Measurements from ENCODE around the gene PRKAG2.
"Not testable (repeated sequence)": the region's sequence is repeated elsewhere in the genome, so short reads cannot be mapped to it uniquely, and the experiment has no call there.

The PRKAG2 gene

DNA sequence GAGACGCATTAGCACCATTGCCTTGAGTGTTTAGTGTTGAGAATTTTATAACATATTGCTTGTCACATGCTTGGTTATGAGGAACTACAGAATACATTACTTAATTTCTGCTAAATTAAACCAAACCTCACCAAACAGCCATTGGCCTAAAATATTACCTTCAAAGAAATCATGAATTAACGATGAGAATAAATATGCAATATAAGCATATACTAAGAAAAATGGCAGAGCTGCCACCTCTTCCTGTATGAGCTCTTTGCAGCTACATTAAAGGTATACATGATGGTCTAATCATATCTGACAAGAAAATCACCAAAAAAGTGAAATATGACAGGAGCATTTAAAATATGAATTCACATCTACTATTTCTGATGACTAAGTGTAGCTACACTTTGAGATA is 352.1 kb downstream of the PRKAG2 start:
- no peak for DNase-seq

DNA sequence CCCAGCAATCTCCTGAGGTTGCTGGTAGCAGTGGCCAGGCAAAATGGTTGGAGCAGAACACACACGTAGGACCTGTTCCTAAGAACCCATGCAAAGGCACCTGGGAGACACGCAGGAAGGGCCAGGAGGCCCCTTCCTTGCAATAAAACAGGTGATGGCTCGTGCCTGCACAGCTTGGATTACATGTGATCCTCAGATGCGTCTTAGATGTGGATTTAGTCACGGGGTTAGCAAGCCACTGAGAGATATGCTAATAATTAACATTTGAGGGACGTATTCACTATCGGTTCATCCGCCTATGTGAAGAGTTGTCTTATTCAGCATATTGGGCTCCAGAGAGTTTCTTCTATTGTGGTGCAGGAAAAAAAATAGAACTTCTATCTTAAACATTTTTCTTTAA is 352.6 kb downstream of the PRKAG2 start:
- no peak for DNase-seq

DNA sequence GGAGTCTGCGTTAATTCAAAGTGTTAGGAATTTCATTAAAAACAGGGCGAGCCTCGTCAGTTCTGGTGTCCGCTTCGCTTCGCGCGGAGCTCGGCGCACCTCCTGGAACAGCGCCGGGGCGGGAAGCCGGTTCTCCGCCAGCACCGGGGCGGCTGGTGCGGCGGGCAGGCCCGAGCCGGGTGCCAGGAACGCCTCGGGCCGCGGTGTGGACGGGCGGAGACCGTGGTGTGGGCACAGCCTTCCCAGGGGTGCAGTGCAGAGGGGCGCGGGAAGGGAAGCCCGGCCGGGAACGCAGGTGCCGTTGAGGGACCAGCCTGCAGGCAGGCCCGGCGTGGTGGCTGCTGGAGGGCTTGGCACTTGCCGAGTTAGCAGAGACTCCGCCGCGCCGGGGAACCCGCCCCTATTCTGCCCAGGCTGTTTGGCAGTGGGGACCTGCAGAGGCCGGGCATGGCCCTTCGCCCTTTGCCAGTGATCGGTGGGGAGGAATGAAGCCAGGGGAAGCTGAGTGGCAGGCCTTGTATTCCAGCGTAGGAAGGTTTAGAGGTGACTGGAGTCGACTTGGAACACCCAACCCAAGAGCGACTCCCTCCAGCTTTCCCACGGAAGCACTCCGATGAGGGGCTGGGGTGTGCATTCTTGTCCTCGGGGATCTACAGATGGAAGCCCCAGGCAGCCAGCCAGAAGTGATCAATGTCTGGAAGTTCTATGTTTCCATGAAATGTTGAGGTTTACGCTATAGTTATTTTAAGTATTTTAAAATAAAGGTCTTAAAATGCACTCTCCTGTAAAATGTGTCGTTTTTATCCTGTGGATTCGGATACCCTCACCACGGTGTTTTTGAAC is 356.3 kb downstream of the PRKAG2 start:
- peak; percentile 40 for DNase-seq

DNA sequence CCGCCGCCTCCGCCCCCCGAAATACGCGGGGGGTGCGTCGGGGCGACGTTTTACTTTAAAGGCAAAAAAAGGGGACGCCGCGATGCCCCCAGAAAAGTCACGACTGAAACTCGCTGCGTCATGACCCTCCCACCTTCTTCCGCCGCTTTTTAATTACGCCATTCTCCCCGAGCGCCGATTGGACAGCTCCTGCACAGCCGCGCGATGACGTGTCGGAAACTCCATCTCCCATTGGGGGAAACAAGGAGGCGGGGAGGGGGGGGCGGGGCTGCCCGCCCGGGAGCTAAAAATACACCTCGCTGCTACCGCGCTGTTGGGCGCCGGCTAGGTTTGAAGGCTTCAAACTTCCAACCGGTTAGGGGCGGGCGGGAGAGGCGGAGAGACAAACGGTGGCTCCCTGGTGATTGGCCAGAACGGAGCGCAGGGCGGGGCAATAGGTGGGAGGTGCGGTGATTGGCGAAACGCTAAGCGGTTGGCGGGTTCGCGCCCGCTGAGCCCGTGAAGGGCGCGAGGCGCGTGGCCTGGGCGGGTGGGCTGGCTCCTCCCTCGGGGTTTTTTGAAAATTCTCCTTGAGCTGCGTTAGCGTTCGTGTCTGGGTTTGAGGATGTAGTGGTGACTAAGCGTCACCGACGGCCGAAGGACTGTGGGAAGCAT is 357.0 kb downstream of the PRKAG2 start, which contains the start of gene RHEB:
TSS of gene RHEB (minus strand) at position 131 of the 654 bp plus-strand sequence. CDS start 384 bp downstream, outside the sequence.
- DNase-seq = peak; percentile 72

DNA sequence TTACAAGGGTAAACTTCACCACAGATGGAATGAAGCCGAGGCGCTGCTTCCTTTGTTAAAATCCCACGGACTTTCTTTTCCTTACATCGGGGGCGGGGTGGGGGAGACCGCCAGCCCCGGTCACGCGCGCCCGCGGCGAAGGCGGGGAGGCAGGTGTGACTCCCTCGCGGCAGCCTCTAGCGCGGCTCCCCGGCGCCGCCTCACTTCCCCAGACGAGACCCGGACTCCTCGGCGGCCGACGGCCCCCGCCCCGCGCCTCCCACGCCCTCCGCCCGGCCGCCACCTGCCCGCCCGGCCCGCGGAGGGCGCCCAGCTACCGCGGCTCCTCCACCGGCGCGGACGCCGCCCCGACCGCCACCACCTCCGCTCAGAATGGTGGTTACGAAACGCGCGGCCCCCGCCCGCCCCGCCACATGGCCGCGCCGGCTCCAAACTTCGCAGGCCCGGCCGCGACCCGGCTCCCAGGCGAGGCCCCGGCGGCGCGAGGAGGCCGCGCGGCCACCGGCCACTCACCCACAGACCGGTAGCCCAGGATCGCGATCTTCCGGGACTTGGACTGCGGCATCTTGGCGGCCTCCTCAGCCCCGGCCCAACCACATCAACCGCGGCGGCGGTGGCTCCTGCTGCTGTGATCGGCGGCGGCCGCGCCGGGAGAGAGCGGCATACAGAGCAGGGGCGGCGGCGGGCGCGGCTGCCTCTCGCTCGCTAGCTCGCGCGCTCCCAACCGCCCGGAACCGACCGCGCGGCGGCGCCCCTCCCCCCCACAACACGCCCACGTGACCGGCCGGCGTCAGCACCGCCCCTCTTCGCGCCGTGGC is 357.8 kb downstream of the PRKAG2 start:
- DNase-seq = not testable (repeated sequence)

DNA sequence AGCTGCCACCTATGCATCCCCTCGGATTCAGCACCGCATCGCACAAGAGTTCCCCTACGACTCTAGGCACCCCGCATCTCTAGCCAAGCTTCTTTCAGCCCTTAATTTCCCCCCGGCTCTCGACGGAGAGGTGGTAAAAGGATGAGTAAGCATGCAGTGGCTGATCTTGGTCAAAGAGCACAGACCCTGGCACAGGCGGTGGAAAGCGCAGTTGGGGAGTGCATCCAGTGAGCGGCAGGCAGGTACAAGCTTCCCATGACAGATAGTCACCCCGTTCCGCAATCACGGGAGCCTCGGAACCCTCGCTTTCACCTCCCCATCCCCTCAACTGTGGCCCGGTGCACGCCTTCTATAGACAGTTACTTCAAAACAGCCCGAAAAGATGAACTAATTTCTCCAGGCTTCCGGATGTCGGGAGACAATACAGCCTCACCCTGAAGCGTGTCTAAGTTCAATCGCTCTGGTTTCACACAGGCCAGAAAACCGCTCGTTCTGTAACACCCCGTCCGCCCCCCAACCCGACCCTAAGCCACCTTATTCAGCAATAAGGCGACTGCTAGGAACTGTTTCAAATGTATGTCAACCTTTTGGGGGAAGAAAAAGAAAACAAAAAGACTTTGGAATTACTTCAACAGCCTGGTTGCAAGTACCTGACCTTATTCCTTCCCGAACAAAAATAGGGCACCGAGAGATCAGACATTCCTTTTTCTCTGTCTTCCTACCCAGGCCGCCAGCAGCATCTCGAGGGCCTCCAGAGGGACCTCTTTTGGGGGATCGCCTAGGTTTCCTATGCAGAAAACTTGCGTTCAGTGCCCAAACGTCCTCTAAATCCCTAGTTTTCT is 358.6 kb downstream of the PRKAG2 start:
- peak; percentile 21 for DNase-seq

DNA sequence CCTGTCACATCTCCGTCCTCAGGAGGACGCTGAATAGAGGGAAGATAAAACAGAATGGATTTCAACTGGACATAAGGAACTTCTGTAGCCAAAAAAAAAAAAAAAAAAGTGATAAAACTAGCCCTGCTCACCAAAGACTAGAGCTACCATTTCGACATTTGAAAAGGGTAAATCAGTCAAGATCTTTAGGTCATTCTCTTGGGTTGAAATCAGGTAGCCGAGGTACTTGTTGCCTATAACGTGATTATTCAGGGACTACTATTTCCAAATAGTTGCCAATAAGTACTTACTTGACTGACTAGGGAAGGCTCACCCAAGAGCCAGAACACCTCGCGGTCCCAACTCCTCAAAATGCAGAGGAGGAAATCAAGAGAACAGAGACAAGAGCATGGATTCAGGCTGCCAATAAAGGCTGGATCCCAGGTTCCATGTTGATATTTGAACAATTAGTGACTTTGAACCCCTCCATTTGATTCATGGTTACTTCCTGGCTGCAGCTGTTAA is 359.3 kb downstream of the PRKAG2 start:
- DNase-seq = no peak

DNA sequence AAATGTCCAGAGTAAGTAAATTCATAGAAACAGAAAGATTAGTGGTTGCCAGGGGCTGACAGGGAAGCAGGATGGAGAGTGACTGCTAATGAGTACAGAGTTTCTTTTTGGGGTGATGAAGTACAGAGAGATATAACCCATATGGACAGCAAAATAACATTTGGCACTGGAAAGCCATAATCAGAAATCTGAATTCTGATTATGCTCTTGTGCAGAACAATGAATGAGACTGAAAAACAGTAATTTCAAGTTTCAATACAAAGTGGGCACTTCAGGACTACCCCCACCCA is 361.7 kb downstream of the PRKAG2 start:
- no peak for DNase-seq

DNA sequence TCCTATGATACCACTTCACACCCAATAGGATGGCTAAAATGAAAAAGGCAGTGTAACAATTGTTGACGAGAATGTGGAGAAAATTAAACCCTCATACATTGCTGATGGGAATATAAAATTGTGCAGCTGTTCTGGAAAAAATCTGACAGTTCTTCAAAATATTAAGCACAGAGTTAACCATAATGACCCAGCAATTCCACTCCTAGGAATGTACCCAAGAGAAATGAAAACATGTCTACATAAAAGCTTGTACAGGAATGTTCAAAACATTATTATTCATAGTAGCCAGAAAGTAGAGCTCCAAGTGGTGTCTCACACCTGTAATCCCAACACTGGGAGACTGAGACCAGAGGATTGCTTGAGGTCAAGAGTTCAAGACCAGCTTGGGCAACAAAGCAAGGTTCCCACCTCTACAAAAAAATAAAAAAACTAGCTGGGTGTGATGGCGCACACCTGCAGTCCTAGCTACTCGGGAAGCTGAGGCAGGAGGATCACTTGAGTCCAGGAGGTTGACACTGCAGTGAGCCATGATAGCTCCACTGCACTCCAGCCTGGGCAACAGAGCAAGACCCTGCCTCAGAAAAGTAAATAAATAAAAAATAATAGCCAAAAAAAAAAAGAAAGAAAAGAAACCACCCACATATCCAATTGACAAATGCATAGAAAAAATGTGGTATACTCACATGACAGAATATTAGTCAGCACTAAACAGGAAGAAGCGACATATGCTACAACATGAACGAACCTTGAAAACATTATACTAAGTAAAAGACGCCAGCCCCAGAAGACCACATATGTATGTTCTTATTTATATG is 362.2 kb downstream of the PRKAG2 start:
- no peak for DNase-seq

DNA sequence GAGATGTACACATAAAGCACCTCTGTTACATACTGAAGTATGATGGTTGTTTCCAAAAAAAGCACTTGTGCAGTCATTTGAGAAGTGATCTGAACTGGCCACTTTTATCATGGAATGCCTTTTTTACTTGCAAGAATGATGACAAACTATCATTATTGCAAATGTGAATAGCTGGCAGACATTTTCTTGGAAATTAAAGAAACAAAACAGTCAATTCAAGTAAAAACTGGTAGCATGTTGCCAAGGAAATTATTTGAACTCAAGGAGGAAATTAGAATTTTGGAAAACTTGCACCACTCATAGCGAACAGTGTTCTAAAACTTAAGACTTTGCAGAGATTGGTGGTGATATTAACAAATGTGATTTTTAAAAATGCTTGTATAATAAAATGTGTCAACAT is 363.8 kb downstream of the PRKAG2 start:
- no peak for DNase-seq

DNA sequence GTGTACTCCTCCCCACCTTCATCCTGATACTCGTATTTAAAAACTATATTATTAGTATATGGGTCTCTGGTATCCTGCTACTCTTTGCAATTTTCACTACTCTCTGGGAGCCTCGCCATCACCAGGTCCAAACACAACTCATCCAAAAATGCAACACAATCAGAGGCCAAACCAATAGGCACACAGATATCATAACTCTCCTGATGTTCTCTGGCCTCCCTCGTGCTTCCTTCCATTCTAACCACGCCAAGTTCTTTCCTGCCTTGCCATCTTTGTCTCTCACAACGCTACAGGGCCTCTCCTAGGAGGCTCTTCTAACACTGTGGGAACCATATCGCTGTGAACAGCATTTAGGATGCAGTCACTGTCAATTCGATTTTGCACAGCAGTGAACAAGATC is 364.6 kb downstream of the PRKAG2 start:
- DNase-seq = no peak

DNA sequence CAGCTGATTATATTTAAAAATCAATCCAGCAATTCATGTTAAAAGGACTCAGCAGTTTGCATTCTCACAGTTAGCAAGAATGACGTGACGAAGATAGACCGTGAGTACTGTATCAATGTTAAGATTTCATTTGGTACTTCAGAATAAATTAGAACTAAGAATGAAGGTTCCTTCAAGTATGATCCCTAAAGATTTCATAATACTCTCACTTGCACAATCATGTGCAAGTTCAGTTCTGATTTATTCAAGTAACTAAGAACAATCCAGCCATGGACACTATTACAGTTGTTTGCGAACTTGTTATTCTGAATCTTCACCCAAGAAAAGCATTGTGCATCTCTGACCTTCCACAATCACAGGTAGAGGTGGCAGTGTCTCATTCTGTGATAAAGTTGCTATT is 365.0 kb downstream of the PRKAG2 start:
- no peak for DNase-seq

DNA sequence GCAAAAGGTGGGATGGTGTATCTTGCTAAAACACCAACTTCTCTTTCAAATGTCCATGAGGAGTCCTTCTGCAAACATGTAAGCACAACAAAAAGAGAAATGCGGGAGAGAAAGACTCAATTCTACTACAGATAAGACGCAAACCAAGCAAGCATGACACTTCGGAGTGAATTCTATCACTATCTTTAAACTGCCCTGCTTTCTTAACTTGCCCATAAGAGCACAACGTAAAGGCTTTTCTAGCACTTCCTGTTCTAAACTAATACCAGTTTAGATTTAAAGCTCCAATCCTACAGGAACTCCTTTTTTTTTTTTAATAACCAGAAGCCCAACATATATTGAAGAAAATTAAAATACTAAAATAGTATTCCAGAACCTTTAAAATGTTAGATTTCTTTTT is 365.6 kb downstream of the PRKAG2 start:
- DNase-seq = no peak

DNA sequence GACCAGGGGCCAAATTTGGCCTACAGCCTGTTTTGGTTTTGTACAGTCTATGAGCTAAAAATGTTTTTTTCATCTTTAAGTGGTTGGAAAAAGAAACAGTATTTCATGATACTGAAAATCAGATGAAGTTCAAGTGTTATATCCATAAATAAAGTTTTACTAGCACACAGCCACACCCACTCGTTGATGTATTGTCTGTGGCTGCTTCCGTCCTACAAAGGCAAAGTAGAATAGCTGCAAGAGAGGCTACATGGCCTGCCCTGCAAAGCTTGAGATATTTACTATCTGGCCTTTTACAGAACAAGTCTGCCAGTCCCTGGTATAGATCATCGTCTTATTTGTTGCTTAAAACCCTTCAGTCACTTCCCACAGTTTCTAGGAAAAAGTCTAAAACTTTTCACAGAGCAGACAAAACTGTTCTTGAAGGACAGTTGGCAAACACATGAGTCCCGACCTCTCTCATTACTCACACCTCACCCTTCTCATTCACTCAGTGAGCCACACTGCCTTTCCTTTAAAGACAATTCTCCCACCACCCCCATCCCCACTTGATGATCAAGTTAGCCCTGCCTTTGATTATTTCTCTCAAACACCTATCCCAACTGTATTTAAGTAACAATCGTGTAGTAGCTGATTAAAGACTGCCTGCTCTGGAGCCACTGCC is 367.1 kb downstream of the PRKAG2 start:
- no peak for DNase-seq

DNA sequence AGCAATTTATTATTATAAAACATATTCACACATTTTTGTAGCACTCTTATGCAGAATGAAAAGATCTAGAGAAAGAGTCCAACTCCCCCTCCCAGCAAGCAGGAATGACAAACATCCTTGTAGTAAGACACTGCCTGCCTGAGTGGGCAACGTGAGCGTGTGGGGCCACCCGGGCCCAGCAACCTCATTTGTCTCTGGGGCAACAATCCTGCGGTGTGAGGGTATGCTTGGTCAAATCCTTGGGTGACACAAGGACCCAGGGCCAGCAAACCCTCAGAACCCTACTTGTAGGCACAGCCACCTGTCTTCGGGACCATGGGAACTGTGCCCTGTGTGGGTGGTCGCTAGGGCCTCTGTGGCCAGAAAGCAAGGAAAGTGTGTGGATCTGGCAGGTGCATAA is 367.9 kb downstream of the PRKAG2 start:
- DNase-seq = no peak

DNA sequence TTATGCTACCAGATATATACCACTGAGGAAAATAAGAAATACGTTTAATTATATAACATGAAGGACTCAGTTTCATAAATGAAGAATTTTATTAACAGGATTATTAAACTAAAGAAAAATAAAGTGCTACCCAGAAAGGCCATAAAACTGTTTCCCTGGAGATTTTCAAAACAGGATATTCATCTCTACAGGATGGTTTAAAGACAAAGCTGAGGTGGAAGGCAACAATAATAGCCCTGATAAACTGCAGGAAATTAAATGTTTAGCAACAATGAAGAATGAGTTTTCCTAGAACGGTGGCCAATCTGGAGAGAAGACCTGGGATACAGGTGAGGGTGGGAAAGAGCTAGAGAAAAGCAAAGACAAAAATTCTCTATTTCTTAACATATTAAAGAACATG is 369.1 kb downstream of the PRKAG2 start:
- DNase-seq = no peak

DNA sequence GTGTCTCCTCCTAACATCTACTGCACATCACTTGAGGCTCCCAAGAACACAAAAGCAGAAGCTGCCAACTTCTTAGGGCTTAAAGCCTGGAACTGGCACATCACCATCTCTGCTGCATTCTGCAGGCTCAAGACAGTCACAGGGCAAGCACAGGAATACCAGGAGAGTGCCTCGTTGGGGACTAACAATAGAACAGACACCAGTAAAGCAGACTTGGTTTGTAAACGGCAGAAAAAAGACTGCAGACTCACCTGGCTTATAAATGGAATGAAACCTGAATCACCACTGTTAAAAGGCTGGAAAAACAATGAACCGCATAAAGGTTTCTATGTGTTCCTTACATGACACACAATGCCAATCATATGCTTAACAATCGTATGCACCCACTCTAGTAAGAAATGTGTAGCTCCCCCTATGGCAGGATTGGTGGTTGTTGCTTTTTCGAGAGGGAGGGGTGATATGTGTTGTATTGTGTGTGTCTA is 370.0 kb downstream of the PRKAG2 start:
- no peak for DNase-seq

All from 8988T (cell line).